Activated CD4-positive, CD25-positive, alpha-beta regulatory T cell treated with anti-CD3 and anti-CD28 coated beads, Interleukin-2, amount 50 U/mL, for 72 hours (primary cell): ENCODE measurements around the gene FOXRED2.

Experiments used
- DNase-seq: peaks from one replicate; pipeline ENCODE4 v3.0.0; 2021

FOXRED2 gene

GRCh38 chr22:36445158-36445668 is 61.6 kb downstream of the FOXRED2 start:
- DNase-seq, result no peak

- DNase-seq, result no peak
These were observed 63.6 kb downstream of the FOXRED2 start for GRCh38 chr22:36443198-36443770.

GRCh38 chr22:36442506-36443197 is 64.2 kb downstream of the FOXRED2 start:
- no peak for DNase-seq

GRCh38 chr22:36440429-36441002 is 66.3 kb downstream of the FOXRED2 start:
- DNase-seq, result no peak

- DNase-seq, result no peak
These were observed 67.2 kb downstream of the FOXRED2 start for GRCh38 chr22:36439481-36440271.
